ENCODE measurements around the gene SFN.

DNA sequence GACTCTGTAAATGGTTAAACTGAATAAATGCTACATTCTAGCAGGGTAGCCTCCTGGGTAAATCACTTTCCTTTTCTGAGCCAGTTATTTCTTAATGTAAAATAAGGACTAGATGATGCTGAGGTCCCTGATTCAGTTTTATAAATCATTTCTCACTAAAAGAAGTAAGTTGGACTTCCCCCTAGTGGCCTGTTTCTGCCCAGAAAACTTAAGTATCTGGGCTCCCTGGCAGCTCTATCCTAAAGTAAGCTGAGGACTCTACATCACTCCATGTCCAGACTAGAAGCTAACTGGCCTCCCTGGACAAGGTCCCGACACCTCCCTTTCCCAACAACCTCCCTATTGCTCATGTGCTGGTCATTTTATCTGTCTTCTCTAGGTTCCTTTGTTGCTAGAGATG, 24.2 kb downstream of the SFN start:
- TF ChIP-seq, protein P1, sequence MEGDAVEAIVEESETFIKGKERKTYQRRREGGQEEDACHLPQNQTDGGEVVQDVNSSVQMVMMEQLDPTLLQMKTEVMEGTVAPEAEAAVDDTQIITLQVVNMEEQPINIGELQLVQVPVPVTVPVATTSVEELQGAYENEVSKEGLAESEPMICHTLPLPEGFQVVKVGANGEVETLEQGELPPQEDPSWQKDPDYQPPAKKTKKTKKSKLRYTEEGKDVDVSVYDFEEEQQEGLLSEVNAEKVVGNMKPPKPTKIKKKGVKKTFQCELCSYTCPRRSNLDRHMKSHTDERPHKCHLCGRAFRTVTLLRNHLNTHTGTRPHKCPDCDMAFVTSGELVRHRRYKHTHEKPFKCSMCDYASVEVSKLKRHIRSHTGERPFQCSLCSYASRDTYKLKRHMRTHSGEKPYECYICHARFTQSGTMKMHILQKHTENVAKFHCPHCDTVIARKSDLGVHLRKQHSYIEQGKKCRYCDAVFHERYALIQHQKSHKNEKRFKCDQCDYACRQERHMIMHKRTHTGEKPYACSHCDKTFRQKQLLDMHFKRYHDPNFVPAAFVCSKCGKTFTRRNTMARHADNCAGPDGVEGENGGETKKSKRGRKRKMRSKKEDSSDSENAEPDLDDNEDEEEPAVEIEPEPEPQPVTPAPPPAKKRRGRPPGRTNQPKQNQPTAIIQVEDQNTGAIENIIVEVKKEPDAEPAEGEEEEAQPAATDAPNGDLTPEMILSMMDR (IDR thresholded peaks at IDR 0.05), result peak; percentile 37
- TF ChIP-seq KDM1A (IDR thresholded peaks at IDR 0.05; ENCODE audit: low read depth) (no peak), BHLHE40 (IDR thresholded peaks at IDR 0.05; ENCODE audit: low read depth, low read length) (no peak), EP300 (IDR thresholded peaks at IDR 0.05) (no peak), EHMT2 (IDR thresholded peaks at IDR 0.05; ENCODE audit: low read depth) (no peak), POLR2AphosphoS2 (conservative IDR thresholded peaks at IDR 0.05; ENCODE audit: low read length) (no peak)
- TF ChIP-seq, protein P2, sequence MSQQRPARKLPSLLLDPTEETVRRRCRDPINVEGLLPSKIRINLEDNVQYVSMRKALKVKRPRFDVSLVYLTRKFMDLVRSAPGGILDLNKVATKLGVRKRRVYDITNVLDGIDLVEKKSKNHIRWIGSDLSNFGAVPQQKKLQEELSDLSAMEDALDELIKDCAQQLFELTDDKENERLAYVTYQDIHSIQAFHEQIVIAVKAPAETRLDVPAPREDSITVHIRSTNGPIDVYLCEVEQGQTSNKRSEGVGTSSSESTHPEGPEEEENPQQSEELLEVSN (IDR thresholded peaks at IDR 0.05; ENCODE audit: borderline replicate concordance, low read depth), result no peak
